Sigmoid colon (tissue), 4 donors: ENCODE data around the gene MINDY4.

Experiments used
- CTCF ChIP-seq, 4 experiments: fragments of 450-650 bp in 3 of 4; fragments of 200-600 bp in 1 of 4; IDR thresholded peaks; one replicate each; pipeline ENCODE4 v1.5.1; 2016 to 2019; ENCODE audit warnings: antibody characterized with exemption in 4 of 4, mild to moderate bottlenecking in 3 of 4, moderate library complexity in 2 of 4
- POLR2A ChIP-seq, 2 donors: fragments of 450-650 bp; IDR thresholded peaks; one replicate each; pipeline ENCODE4 v1.6.1; 2016; ENCODE audit warnings: antibody characterized with exemption in 2 of 2, mild to moderate bottlenecking in 2 of 2, moderate library complexity in 2 of 2
- POLR2AphosphoS5 ChIP-seq, 4 donors: sonication (generic); formaldehyde crosslinking; IDR thresholded peaks; one replicate each; pipeline ENCODE4 v1.6.1; 2017; ENCODE audit warnings: antibody characterized with exemption in 4 of 4

- TF ChIP-seq CTCF (IDR thresholded peaks at IDR 0.05) (no peak), POLR2A (IDR thresholded peaks at IDR 0.05) (no peak), POLR2AphosphoS5 (IDR thresholded peaks at IDR 0.05) (no peak)
Measured at GRCh38 chr7:30898411-30898810, 127.2 kb downstream of the MINDY4 start.
